GM12801 (cell line): Measurements from ENCODE around the gene LMTK2.

Source experiments
- CTCF ChIP-seq: IDR thresholded peaks from one replicate; pipeline ENCODE4 v1.5.1; 2011; ENCODE audit warnings: control low read depth; ENCODE audit not compliant: insufficient read length; ENCODE audit errors: extremely low read depth

Gene LMTK2

GRCh38 chr7:98178762-98179490, 72.3 kb downstream of the LMTK2 start:
- TF ChIP-seq CTCF = no peak

GRCh38 chr7:98180751-98181150, 74.1 kb downstream of the LMTK2 start:
- TF ChIP-seq CTCF = no peak

- TF ChIP-seq CTCF = no peak
These were observed 78.4 kb downstream of the LMTK2 start for GRCh38 chr7:98185101-98185500.

GRCh38 chr7:98186452-98187137, 79.9 kb downstream of the LMTK2 start:
- no peak for TF ChIP-seq CTCF

- no peak for TF ChIP-seq CTCF
These were observed 80.5 kb downstream of the LMTK2 start for GRCh38 chr7:98187138-98187502.

- TF ChIP-seq CTCF = no peak
These were observed 82.9 kb downstream of the LMTK2 start for GRCh38 chr7:98189559-98189958.

- no peak for TF ChIP-seq CTCF
These were observed 85.2 kb downstream of the LMTK2 start for GRCh38 chr7:98191668-98192431.
